Adrenal gland (tissue), 5 donors: ENCODE results near the gene EFNB1.

ENCODE experiments used
- POLR2A ChIP-seq, 2 donors: fragments of 450-650 bp; IDR thresholded peaks; one replicate each; pipeline ENCODE4 v1.6.1; 2017; ENCODE audit warnings: antibody characterized with exemption in 2 of 2, mild to moderate bottlenecking in 2 of 2, moderate library complexity in 1 of 2
- TF ChIP-seq, protein P1 (sequence below), 6 experiments: fragments of 450-650 bp in 4 of 6; fragments of 200-600 bp in 2 of 6; sonication (generic) in 1 of 6; IDR thresholded peaks; 1 replicate in 5 of 6; 2 replicates in 1 of 6; pipeline versions ENCODE4 v1.5.1 to v1.8.0; 2016 to 2021; ENCODE audit warnings: antibody characterized with exemption in 6 of 6, mild to moderate bottlenecking in 2 of 6, moderate library complexity in 1 of 6
- donor health status: DM: no; HTN: no; CAD: no.

DNA sequence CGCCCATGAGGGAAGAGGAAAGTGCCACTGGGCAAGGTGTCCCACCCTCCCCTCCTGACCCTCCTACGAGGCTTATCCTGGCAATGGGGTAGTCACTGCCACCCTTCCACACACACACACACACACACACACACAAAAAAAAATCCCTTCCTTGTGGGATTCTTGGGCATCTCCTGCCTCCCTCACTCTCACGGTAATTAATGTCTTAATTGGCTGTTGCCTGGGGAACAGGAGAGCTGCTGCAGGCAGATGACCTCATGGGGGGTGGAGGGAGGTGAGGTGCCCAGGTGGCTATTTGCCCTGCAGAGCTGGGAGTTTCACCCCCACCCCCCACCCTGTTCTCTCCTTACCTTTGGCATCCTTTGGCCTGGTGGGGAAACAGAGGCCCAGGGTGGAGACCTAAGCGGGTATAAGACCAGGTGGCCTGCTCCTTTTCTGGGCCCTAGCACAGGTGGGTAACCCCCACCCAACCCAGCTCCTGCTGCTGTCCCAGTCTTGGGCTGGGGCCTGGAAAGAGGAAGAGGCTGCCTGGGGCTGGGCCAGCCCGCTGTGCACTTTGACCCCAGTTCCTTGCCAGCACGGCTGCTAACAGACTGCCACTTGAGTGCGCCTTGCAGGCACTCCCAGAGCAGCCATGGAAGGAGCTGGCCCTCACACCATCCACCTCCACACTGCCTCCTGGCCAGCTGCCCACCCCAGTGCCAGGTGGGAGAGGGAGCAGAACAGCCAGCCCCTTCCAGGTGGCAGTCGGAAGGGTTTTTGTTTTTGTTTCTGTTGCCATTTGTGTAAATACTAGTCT is 12.6 kb downstream of the EFNB1 start:
- TF ChIP-seq POLR2A (IDR thresholded peaks at IDR 0.05), result no peak
- TF ChIP-seq, protein P1, sequence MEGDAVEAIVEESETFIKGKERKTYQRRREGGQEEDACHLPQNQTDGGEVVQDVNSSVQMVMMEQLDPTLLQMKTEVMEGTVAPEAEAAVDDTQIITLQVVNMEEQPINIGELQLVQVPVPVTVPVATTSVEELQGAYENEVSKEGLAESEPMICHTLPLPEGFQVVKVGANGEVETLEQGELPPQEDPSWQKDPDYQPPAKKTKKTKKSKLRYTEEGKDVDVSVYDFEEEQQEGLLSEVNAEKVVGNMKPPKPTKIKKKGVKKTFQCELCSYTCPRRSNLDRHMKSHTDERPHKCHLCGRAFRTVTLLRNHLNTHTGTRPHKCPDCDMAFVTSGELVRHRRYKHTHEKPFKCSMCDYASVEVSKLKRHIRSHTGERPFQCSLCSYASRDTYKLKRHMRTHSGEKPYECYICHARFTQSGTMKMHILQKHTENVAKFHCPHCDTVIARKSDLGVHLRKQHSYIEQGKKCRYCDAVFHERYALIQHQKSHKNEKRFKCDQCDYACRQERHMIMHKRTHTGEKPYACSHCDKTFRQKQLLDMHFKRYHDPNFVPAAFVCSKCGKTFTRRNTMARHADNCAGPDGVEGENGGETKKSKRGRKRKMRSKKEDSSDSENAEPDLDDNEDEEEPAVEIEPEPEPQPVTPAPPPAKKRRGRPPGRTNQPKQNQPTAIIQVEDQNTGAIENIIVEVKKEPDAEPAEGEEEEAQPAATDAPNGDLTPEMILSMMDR (IDR thresholded peaks at IDR 0.05), result no peak
